ENCODE data around the gene DOCK4. TPM values are rescaled to one million over a fixed set of nuclear protein-coding genes. Genes with fewer than 3 reads are reported as not detected.

DOCK4 gene
- total RNA-seq, 2 donors from 2014 or later: 0.21 to 1.1 TPM

DNA sequence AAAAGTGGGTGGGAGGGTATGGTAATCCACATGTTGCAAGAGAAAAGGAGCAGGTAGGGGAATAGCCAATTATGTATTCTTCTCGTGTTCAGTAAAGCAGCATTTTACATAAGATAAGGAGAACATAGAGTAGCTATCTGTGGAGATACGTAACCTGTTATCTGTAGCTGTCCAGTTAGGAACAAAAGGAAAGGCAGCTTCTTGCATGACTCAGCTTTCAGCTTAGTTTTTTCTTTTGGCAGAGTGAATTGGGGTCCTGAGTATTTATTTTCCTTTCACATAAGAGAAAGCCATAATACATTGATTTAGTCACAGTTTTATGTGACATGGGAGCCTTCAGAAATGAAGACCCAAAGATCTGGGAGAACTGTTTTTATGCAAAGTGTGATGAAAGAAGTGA lies 527.2 kb downstream of the DOCK4 start:
- no peak overlapping the region for H3K27ac Mint-ChIP-seq
- no peak for ATAC-seq
- no peak for DNase-seq (ENCODE audit: low spot score in 2 of 2)
- no peaks in the 10 kb centered on the region for H3K9me3 Mint-ChIP-seq
- H3K36me3 Mint-ChIP-seq: no peaks in the 10 kb centered on the region

GRCh38 chr7:111678281-111678680 lies 527.9 kb downstream of the DOCK4 start:
- no peaks in the 10 kb centered on the region for H3K36me3 Mint-ChIP-seq
- ATAC-seq: no peak
- H3K9me3 Mint-ChIP-seq: no peaks in the 10 kb centered on the region
- H3K27ac Mint-ChIP-seq: no peak overlapping the region
- no peak for DNase-seq (ENCODE audit: low spot score in 2 of 2)

DNA sequence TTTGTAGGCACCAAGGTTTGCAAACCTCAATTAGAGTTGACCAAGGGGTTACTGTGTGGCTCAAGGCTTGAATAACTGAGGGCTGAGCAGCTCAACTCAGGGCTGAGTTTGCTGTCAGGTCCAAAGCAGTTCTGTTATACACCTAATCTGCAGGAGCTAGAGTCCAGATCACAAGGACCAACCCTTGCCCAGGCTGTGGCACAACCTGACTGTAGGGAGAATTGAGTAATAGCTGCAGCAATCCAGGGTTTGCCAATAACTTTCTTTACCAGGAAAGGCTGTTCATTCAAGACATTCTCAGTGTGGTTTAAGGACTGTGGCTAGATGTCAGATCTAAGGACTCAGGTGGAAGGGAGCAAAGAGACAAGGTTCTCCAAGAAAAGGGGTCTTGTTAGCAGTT lies 528.4 kb downstream of the DOCK4 start:
- H3K9me3 Mint-ChIP-seq: no peaks in the 10 kb centered on the region
- H3K27ac Mint-ChIP-seq: no peak overlapping the region
- no peaks in the 10 kb centered on the region for H3K36me3 Mint-ChIP-seq
- no peak for ATAC-seq
- no peak for DNase-seq (ENCODE audit: low spot score in 2 of 2)

- no peak for ATAC-seq
- no peaks in the 10 kb centered on the region for H3K9me3 Mint-ChIP-seq
- no peak overlapping the region for H3K27ac Mint-ChIP-seq
- H3K36me3 Mint-ChIP-seq: no peaks in the 10 kb centered on the region
- DNase-seq (ENCODE audit: low spot score in 2 of 2): no peak
Observed at GRCh38 chr7:111676811-111677210, 529.4 kb downstream of the DOCK4 start.

Other genes with a start within 250 kb of the DOCK4 start
- 10 to 100 TPM; 22.7 to 30.4 TPM for gene ZNF277, start 296 bp upstream of the DOCK4 start, total RNA-seq
- 10 to 100 TPM; 67.6 to 85.2 TPM for gene IFRD1, start 244.1 kb upstream of the DOCK4 start, total RNA-seq